ENCODE results near the gene FOLR3.

DNA sequence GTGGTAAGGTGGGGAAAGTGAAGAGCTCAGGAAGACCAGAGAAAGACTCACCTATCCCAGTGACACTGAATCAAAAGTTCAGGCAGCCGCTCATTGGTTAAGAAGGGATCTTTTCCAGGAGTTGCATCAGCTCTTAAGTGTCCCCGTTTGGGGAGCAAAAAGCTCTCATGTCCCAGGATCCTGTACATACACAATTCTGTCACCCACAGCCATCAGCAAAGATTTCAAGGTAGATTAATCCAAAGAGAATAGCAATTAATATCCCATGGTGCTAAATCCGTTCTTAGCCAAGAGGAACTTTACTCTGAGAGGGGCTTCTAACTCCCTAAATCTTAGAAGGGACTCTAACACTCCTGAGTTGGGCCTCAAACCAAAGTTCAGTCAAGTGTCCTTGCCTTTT, 19.3 kb downstream of the FOLR3 start:
- TF ChIP-seq, protein P1, sequence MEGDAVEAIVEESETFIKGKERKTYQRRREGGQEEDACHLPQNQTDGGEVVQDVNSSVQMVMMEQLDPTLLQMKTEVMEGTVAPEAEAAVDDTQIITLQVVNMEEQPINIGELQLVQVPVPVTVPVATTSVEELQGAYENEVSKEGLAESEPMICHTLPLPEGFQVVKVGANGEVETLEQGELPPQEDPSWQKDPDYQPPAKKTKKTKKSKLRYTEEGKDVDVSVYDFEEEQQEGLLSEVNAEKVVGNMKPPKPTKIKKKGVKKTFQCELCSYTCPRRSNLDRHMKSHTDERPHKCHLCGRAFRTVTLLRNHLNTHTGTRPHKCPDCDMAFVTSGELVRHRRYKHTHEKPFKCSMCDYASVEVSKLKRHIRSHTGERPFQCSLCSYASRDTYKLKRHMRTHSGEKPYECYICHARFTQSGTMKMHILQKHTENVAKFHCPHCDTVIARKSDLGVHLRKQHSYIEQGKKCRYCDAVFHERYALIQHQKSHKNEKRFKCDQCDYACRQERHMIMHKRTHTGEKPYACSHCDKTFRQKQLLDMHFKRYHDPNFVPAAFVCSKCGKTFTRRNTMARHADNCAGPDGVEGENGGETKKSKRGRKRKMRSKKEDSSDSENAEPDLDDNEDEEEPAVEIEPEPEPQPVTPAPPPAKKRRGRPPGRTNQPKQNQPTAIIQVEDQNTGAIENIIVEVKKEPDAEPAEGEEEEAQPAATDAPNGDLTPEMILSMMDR (conservative IDR thresholded peaks at IDR 0.05), result no peak
- no peak for TF ChIP-seq EZH2 (IDR thresholded peaks at IDR 0.05; ENCODE audit: low read depth)

Data from PC-9 (cell line).